ENCODE data around the gene BHLHE23. TPM values are rescaled to one million over a fixed set of nuclear protein-coding genes. Genes with fewer than 3 reads are reported as not detected.

BHLHE23 gene
- total and polyA plus RNA-seq, 3 experiments from 2014 or later, result not detected

DNA sequence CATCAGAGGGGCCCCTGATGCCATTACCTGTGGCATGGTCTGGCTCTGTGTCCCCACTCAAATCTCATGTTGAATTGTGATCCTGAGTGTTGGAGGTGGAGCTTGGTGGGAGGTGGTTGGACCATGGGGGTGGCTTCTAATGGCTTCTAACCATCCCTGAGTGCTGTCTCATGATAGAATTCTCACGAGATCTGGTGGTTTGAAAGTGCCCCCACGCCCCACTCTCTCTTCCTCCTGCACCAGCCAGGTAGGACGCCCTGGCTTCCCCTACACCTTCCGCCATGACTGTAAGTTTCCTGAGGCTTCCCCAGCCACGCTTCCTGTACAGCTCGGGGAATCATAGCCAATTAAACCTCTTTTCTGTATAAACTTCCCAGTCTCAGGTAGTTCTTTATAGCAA is 14.9 kb downstream of the BHLHE23 start:
- Histone ChIP-seq H3K9me3 (ENCODE audit: low read length) (no peaks in the 10 kb centered on the region), H3K27ac (ENCODE audit: low read depth, low read length) (no peak overlapping the region), H3K4me3 (ENCODE audit: low read length) (no peak overlapping the region), H3K27me3 (ENCODE audit: insufficient read depth, low read length, poor library complexity, severe bottlenecking) (no peaks in the 10 kb centered on the region), H3K36me3 (ENCODE audit: insufficient read depth, low read length) (no peaks in the 10 kb centered on the region), H3K4me1 (ENCODE audit: insufficient read depth, low read length) (peaks cover 5% of the 10 kb centered on the region)
- Mint-ChIP-seq H3K4me1 (peaks cover 0 to 6% (median 3%) of the 10 kb centered on the region in 3 donors), H3K36me3 (no peaks in the 10 kb centered on the region), H3K27ac (no peak overlapping the region), H3K4me3 (no peak overlapping the region), H3K9me3 (no peaks in the 10 kb centered on the region), H3K27me3 (peaks cover 6 to 42% of the 10 kb centered on the region in 2 donors)
- POLR2A ChIA-PET, result no interaction called here
- DNase-seq, result no peak
- CTCF ChIA-PET, result interaction anchor here (1.3 to 2.2 kb wide), 4 partner anchors 13 to 19 kb away, joined by 3 to 4 read pairs (median 4); partner anchors contain the start of gene BHLHE23

DNA sequence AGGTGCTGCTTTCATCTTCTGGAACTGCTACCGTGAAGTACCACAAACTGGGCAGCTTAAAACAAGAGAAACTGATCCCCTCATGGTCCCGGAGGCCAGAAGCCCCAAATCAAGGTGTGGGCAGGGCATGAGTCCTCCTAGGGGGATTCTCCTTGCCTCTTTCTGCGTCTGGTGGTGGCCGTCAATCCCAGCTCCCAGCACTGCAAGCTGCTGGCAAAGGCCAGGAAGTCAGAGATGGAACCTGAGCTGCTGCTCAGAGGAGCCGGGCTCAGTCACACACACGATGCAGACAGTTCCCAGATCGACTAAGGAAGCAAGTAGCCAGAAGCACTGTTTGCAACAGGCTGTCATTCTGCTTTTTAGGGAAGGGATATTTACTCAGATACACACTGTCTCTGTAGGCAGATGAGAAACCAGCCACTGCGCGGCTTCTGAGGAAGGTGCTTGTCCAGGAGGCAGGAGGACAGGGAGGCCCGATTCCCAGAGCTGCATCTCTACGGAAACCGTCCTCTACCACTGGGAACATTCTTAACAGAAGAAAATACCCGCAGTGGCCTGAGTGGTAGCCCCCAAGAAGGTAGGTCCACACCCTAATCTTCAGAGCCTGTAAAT is 15.5 kb downstream of the BHLHE23 start:
- Histone ChIP-seq H3K4me3 (ENCODE audit: low read length) (no peak overlapping the region), H3K27me3 (ENCODE audit: insufficient read depth, low read length, poor library complexity, severe bottlenecking) (no peaks in the 10 kb centered on the region), H3K27ac (ENCODE audit: low read depth, low read length) (no peak overlapping the region), H3K4me1 (ENCODE audit: insufficient read depth, low read length) (peaks cover 5% of the 10 kb centered on the region), H3K36me3 (ENCODE audit: insufficient read depth, low read length) (no peaks in the 10 kb centered on the region), H3K9me3 (ENCODE audit: low read length) (no peaks in the 10 kb centered on the region)
- Mint-ChIP-seq H3K27ac (no peak overlapping the region), H3K27me3 (peaks cover 6 to 40% of the 10 kb centered on the region in 2 donors), H3K4me1 (peaks cover 0 to 6% (median 3%) of the 10 kb centered on the region in 3 donors), H3K36me3 (no peaks in the 10 kb centered on the region), H3K4me3 (peak overlapping the region in 1 of 7 donors; percentile 73), H3K9me3 (no peaks in the 10 kb centered on the region)
- ChIA-PET POLR2A (no interaction called here), CTCF (interaction anchor here (1.3 to 2.2 kb wide), 4 partner anchors 12 to 19 kb away, joined by 3 to 4 read pairs (median 3); partner anchors contain the start of gene BHLHE23)
- no peak for DNase-seq

DNA sequence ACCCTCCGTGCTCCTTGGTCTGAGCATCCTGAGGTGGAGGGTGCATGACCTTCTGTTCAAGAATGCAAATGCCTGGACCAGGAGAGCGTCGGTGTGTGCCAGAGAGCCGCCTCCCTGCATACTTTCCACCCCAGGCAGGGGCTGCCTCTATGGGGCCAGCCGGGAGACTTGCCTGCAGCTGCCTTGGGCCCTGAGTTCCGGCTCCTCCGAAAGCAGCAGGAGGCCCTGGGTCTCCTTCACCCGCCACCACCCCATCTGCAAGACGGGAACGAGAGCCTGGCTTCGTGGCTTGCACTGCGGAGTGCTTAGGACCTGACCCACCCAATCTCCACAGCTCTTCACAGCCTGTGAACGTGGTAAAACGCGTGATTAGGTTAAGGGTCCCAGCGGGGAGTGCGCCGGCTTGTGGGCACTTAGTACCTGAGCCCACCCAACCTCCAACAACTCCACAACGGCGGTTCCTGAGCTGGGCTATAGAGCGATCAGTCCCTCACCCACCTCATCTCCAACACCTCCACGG is 16.4 kb downstream of the BHLHE23 start:
- no peaks in the 10 kb centered on the region for H3K9me3 ChIP-seq (ENCODE audit: low read length)
- Mint-ChIP-seq H3K36me3 (no peaks in the 10 kb centered on the region), H3K27me3 (peaks cover 6 to 39% of the 10 kb centered on the region in 2 donors), H3K27ac (no peak overlapping the region), H3K4me3 (no peak overlapping the region), H3K4me1 (peaks cover 0 to 6% (median 3%) of the 10 kb centered on the region in 3 donors), H3K9me3 (no peaks in the 10 kb centered on the region)
- ChIA-PET CTCF (interaction anchor here (1.4 to 2.2 kb wide), 2 partner anchors 16 to 19 kb away, joined by 3 to 4 read pairs; partner anchors contain the start of gene BHLHE23), POLR2A (no interaction called here)
- no peak for DNase-seq
- no peak overlapping the region for H3K4me3 ChIP-seq (ENCODE audit: low read length)
- H3K36me3 ChIP-seq (ENCODE audit: insufficient read depth, low read length), result no peaks in the 10 kb centered on the region
- H3K4me1 ChIP-seq (ENCODE audit: insufficient read depth, low read length), result peaks cover 5% of the 10 kb centered on the region
- no peaks in the 10 kb centered on the region for H3K27me3 ChIP-seq (ENCODE audit: insufficient read depth, low read length, poor library complexity, severe bottlenecking)
- no peak overlapping the region for H3K27ac ChIP-seq (ENCODE audit: low read depth, low read length)

DNA sequence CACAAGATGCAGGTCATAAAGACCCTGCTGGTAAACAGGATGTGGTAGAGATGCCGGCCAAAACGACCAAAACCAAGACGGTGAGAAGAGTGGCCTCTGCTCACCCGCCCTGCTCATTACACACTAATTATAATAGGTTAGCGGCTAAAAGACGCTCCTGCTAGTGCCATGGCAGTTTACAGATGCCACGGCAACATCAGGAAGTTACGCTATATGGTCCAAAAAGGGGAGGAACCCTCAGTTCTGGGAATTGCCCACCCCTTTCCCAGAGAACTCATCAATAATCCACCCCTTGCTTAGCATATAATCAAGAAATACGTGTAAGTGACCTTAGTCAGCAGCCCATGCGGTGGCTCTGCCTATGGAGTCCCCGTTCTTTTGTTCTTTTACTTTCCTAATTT is 17.6 kb downstream of the BHLHE23 start:
- DNase-seq, result peak in 1 of 5 donors; percentile 10
- Histone ChIP-seq H3K27ac (ENCODE audit: low read depth, low read length) (no peak overlapping the region), H3K4me3 (ENCODE audit: low read length) (peak overlapping the region; percentile 48), H3K27me3 (ENCODE audit: insufficient read depth, low read length, poor library complexity, severe bottlenecking) (no peaks in the 10 kb centered on the region), H3K9me3 (ENCODE audit: low read length) (no peaks in the 10 kb centered on the region), H3K4me1 (ENCODE audit: insufficient read depth, low read length) (peaks cover 5% of the 10 kb centered on the region), H3K36me3 (ENCODE audit: insufficient read depth, low read length) (no peaks in the 10 kb centered on the region)
- H3K27ac Mint-ChIP-seq, result peak overlapping the region in 6 of 8 donors; percentile 19 to 63 (median 53)
- peak overlapping the region; percentile 69 to 88 (median 81) for H3K4me3 Mint-ChIP-seq
- H3K4me1 Mint-ChIP-seq, result peaks cover 0 to 6% (median 3%) of the 10 kb centered on the region in 3 donors
- peaks cover 9 to 43% of the 10 kb centered on the region in 2 donors for H3K27me3 Mint-ChIP-seq
- H3K36me3 Mint-ChIP-seq, result no peaks in the 10 kb centered on the region
- CTCF ChIA-PET, result no interaction called here
- POLR2A ChIA-PET, result no interaction called here
- H3K9me3 Mint-ChIP-seq, result no peaks in the 10 kb centered on the region

DNA sequence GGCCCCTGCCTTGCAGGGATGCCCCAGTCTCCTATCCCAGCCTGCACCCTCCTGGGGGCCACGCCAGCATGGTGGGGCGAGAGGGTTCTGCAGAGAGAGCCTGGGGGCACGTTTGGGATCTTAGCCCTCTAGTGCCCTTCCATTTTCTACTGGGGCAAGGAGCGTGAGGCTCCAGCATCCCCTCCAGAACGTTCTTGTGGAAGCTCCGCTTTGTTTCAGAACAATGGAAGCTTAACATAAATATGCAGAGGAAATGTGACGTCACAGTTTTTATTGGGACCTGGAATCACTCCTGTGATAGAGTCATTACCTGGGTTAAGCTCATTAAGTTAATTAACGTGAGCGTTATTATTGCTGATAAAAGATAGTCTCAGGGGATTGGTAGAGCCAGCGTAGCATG is 19.6 kb downstream of the BHLHE23 start:
- Histone ChIP-seq H3K36me3 (ENCODE audit: insufficient read depth, low read length) (no peaks in the 10 kb centered on the region), H3K4me3 (ENCODE audit: low read length) (no peak overlapping the region), H3K27me3 (ENCODE audit: insufficient read depth, low read length, poor library complexity, severe bottlenecking) (peaks cover 5% of the 10 kb centered on the region), H3K4me1 (ENCODE audit: insufficient read depth, low read length) (peaks cover 10% of the 10 kb centered on the region), H3K9me3 (ENCODE audit: low read length) (no peaks in the 10 kb centered on the region), H3K27ac (ENCODE audit: low read depth, low read length) (no peak overlapping the region)
- Mint-ChIP-seq H3K4me1 (peaks cover under 1 to 12% (median 9%) of the 10 kb centered on the region in 3 donors), H3K36me3 (peaks cover 0 to 1% (median 0%) of the 10 kb centered on the region in 3 donors), H3K9me3 (no peaks in the 10 kb centered on the region), H3K27ac (no peak overlapping the region), H3K27me3 (peaks cover 17 to 50% of the 10 kb centered on the region in 2 donors), H3K4me3 (peak overlapping the region in 1 of 7 donors; percentile 63)
- DNase-seq, result no peak
- ChIA-PET CTCF (interaction anchor here (1.1 to 1.6 kb wide), 2 partner anchors 15 to 22 kb away, joined by 5 to 6 read pairs; no protein-coding TSS in a partner anchor), POLR2A (no interaction called here)

DNA sequence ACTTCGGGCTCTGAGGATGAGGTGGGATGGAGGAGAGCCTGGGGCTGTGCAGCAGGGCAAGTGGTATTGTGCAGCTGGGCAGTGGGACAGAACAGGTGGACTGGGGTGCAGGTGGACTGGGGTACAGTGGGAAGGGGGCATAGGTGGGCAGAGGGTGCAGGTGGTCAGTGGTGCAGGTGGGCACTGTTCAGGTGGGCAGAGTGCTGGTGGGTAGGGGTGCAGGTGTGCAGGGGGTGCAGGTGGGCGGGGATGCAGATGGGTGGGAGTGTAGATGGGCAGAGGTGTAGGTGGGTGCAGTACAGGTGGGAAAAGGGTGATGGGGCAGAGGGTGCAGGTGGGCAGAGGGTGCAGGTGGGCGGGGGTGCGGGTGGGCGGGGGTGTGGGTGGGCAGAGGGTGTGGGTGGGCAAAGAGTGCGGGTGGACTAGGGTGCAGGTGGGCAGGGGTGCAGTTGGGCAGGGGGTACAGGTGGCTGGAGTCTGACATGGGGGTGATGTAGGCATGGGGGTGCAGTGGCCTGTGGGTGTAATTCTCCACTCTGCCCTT is 20.4 kb downstream of the BHLHE23 start:
- H3K27ac Mint-ChIP-seq, result peak overlapping the region in 1 of 8 donors; percentile 84
- H3K4me1 Mint-ChIP-seq, result peaks cover 7 to 19% (median 13%) of the 10 kb centered on the region in 3 donors
- no peak for DNase-seq
- peaks cover 13% of the 10 kb centered on the region for H3K27me3 ChIP-seq (ENCODE audit: insufficient read depth, low read length, poor library complexity, severe bottlenecking)
- ChIA-PET CTCF (interaction anchor here (1.0 kb wide), 1 partner anchor 14 kb away, joined by 6 read pairs; no protein-coding TSS in a partner anchor), POLR2A (no interaction called here)
- H3K4me3 Mint-ChIP-seq, result no peak overlapping the region
- H3K4me1 ChIP-seq (ENCODE audit: insufficient read depth, low read length), result peaks cover 18% of the 10 kb centered on the region
- H3K9me3 ChIP-seq (ENCODE audit: low read length), result no peaks in the 10 kb centered on the region
- H3K36me3 Mint-ChIP-seq, result peaks cover 0 to 1% (median 0%) of the 10 kb centered on the region in 3 donors
- no peak overlapping the region for H3K4me3 ChIP-seq (ENCODE audit: low read length)
- H3K9me3 Mint-ChIP-seq, result no peaks in the 10 kb centered on the region
- no peak overlapping the region for H3K27ac ChIP-seq (ENCODE audit: low read depth, low read length)
- H3K27me3 Mint-ChIP-seq, result peaks cover 21 to 52% of the 10 kb centered on the region in 2 donors
- H3K36me3 ChIP-seq (ENCODE audit: insufficient read depth, low read length), result no peaks in the 10 kb centered on the region

DNA sequence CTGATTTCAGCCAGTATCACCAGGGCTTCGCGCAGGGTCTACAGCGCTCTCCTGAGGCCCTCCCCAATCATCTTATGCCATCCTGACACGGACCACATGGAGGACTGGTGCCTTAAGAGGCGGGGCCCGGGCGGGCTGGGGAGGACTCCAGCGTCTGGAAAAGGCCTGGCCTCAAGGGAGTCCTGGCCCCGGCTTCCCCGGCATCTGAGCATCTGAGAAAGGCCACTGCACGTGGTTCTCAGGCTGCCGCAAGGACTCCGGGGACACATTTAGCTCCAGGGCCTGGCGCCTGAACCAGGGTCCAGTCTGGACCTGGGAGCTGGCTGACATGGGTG is 21.4 kb downstream of the BHLHE23 start:
- peaks cover 25 to 57% of the 10 kb centered on the region in 2 donors for H3K27me3 Mint-ChIP-seq
- Histone ChIP-seq H3K4me3 (ENCODE audit: low read length) (no peak overlapping the region), H3K27ac (ENCODE audit: low read depth, low read length) (no peak overlapping the region), H3K4me1 (ENCODE audit: insufficient read depth, low read length) (peaks cover 26% of the 10 kb centered on the region), H3K9me3 (ENCODE audit: low read length) (no peaks in the 10 kb centered on the region), H3K36me3 (ENCODE audit: insufficient read depth, low read length) (no peaks in the 10 kb centered on the region), H3K27me3 (ENCODE audit: insufficient read depth, low read length, poor library complexity, severe bottlenecking) (peaks cover 13% of the 10 kb centered on the region)
- ChIA-PET CTCF (interaction anchor here (1.0 kb wide), 1 partner anchor 13 kb away, joined by 6 read pairs; no protein-coding TSS in a partner anchor), POLR2A (no interaction called here)
- no peaks in the 10 kb centered on the region for H3K9me3 Mint-ChIP-seq
- H3K36me3 Mint-ChIP-seq, result peaks cover 0 to 1% (median 0%) of the 10 kb centered on the region in 3 donors
- H3K4me3 Mint-ChIP-seq, result no peak overlapping the region
- H3K27ac Mint-ChIP-seq, result no peak overlapping the region
- no peak for DNase-seq
- H3K4me1 Mint-ChIP-seq, result peaks cover 14 to 27% (median 17%) of the 10 kb centered on the region in 3 donors
